ENCODE data around the gene FOXF1. TPM values are rescaled to one million over a fixed set of nuclear protein-coding genes. Genes with fewer than 3 reads are reported as not detected.

FOXF1 gene
- total and polyA plus RNA-seq, 2 of the 13 experiments (the other 11 are each of a cell fraction or from before 2014, with no cell fraction given): not detected

DNA sequence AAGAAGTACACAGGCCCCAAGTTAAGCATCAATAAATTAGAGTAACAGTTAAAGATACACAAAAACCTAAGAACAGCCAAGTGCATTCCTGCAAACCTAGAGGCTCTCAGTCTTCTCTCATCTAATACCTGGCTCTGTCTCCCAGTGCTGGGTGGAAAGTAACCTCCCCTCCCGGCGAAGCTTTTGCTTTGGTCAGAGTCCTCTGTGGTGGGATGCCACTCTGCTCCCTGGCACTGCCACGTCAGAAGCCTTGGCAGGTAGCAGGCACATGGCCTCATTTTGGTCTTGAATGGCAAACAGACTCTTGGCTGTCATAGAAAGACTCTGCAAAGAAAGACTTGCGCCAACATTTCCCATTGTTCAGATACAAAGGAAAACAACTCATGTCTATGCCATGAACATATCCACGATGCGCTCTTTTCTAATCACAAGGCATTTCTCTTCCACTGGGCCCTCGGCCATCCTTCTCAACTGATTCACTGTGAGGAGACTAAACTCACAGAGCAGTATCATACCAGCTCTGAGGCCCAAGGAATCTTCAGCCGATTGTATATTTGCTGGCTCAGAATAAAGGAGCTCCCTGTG is 23.5 kb downstream of the FOXF1 start (continued):
- no peak for TF ChIP-seq TP53 (CRISPR knock-in tag; conservative IDR thresholded peaks at IDR 0.05)
- TF ChIP-seq ZEB1 (IDR thresholded peaks at IDR 0.05; ENCODE audit: insufficient replicate concordance, low read depth): no peak
- TF ChIP-seq ZNF33B (CRISPR knock-in tag; IDR thresholded peaks at IDR 0.05): no peak
- TF ChIP-seq HOXA5 (CRISPR knock-in tag; IDR thresholded peaks at IDR 0.05): no peak

GRCh38 chr16:86534779-86535615 is 24.7 kb downstream of the FOXF1 start:
- no peaks in the 10 kb centered on the region for H3K9me3 ChIP-seq (ENCODE audit: low read length)
- H3K27ac ChIP-seq (ENCODE audit: extremely low read length, insufficient read depth, low read length): no peak overlapping the region
- in situ Hi-C loops (cut with HindIII; ENCODE audit: extremely low pct_ligation_motif_present, low pct_unique_long_range_greater_than_20kb) (no loop called here), intact Hi-C loops (cut with micrococcal nuclease; ENCODE audit: unreplicated experiment) (no loop called here)
- ChIA-PET CTCF (ENCODE audit: low intra/inter-chr PET ratio, low total read pairs) (no interaction called here), POLR2A (no interaction called here)
- DNase-seq (ENCODE audit: low spot score): no peak
- no peak overlapping the region for H3K4me2 ChIP-seq (ENCODE audit: low read depth, low read length)
- WGBS (ENCODE audit: low lambda C conversion rate): 90% methylated on average over 17 of the region's 18 CpGs
- H2AFZ ChIP-seq (ENCODE audit: low read length): no peak overlapping the region
- H3K4me3 ChIP-seq (replicated peaks in 1 of 3; ENCODE audit: insufficient read depth in 1 of 3, low read depth in 2 of 3, low read length in 3 of 3): no peak overlapping the region
- no peaks in the 10 kb centered on the region for H3K4me1 ChIP-seq (ENCODE audit: insufficient read depth, low read length)
- no peaks in the 10 kb centered on the region for H3K79me2 ChIP-seq (ENCODE audit: insufficient read depth, low read length)
- FAIRE-seq: no peak
- no peak overlapping the region for H3K9ac ChIP-seq (ENCODE audit: insufficient read depth, low read depth, low read length)
- no peak for ATAC-seq
- TF ChIP-seq XRCC5 (optimal IDR thresholded peaks at IDR 0.05; ENCODE audit: low read length) (no peak), ZNF615 (CRISPR knock-in tag; IDR thresholded peaks at IDR 0.05; ENCODE audit: borderline replicate concordance) (no peak), NFAT5 (CRISPR knock-in tag; IDR thresholded peaks at IDR 0.05) (no peak), NAIF1 (CRISPR knock-in tag; IDR thresholded peaks at IDR 0.05; ENCODE audit: borderline replicate concordance) (no peak), PHF5A (CRISPR knock-in tag; IDR thresholded peaks at IDR 0.05; ENCODE audit: low read depth, unreplicated experiment) (no peak), MEF2D (CRISPR knock-in tag; IDR thresholded peaks at IDR 0.05) (no peak)
- TF ChIP-seq, protein P1, sequence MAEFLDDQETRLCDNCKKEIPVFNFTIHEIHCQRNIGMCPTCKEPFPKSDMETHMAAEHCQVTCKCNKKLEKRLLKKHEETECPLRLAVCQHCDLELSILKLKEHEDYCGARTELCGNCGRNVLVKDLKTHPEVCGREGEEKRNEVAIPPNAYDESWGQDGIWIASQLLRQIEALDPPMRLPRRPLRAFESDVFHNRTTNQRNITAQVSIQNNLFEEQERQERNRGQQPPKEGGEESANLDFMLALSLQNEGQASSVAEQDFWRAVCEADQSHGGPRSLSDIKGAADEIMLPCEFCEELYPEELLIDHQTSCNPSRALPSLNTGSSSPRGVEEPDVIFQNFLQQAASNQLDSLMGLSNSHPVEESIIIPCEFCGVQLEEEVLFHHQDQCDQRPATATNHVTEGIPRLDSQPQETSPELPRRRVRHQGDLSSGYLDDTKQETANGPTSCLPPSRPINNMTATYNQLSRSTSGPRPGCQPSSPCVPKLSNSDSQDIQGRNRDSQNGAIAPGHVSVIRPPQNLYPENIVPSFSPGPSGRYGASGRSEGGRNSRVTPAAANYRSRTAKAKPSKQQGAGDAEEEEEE (CRISPR knock-in tag; IDR thresholded peaks at IDR 0.05; ENCODE audit: borderline replicate concordance): no peak
- peaks cover 5 to 33% of the 10 kb centered on the region in 2 experiments; a peak in 4 of 5 replicates for H3K36me3 ChIP-seq (replicated peaks in 1 of 2; ENCODE audit: control insufficient read depth in 1 of 2, insufficient read depth in 2 of 2, low read length in 2 of 2)
- H3K27me3 ChIP-seq (ENCODE audit: control insufficient read depth in 1 of 2, insufficient read depth in 2 of 2, low read length in 2 of 2): no peaks in the 10 kb centered on the region
- no peaks in the 10 kb centered on the region for H4K20me1 ChIP-seq (ENCODE audit: insufficient read depth, low read length)
- no TSS peak for BruUV-seq (replicated peaks)

Data from HepG2 (cell line).